ENCODE data around the gene MAPK8.

MAPK8 gene

DNA sequence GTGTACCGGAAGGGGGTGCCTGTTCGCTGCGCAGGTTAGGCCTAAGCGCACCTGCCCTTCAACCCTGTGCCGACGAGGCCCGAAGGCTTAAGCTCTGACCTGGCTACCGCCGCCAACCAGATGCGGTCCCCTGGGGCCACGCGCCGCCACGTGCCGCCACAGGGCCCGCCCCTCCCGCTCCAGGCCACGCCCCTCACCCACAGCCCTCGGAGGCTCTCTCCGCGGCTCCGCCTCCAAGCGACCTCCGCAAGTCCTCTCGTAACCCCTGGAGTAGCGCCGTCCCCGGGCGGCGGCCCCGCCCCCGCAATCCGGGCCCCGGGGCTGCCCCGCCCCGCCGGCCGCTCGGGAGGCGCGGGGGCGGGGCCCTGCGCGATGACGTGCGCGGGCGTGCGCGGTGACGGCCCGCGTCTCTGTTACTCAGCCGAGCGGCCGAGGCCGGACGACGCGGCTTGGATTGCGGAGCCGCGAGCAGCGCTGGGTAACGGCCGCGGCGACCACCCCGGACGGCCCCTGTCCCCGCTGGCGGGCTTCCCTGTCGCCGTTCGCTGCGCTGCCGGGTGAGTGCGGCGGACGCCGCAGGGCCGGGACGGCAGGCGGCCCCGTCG lies at the start of gene MAPK8:
TSS of gene MAPK8 (plus strand) at position 413 of the 605 bp plus-strand sequence. CDS start 94,984 bp downstream, outside the sequence.
- TF ChIP-seq, protein P1, sequence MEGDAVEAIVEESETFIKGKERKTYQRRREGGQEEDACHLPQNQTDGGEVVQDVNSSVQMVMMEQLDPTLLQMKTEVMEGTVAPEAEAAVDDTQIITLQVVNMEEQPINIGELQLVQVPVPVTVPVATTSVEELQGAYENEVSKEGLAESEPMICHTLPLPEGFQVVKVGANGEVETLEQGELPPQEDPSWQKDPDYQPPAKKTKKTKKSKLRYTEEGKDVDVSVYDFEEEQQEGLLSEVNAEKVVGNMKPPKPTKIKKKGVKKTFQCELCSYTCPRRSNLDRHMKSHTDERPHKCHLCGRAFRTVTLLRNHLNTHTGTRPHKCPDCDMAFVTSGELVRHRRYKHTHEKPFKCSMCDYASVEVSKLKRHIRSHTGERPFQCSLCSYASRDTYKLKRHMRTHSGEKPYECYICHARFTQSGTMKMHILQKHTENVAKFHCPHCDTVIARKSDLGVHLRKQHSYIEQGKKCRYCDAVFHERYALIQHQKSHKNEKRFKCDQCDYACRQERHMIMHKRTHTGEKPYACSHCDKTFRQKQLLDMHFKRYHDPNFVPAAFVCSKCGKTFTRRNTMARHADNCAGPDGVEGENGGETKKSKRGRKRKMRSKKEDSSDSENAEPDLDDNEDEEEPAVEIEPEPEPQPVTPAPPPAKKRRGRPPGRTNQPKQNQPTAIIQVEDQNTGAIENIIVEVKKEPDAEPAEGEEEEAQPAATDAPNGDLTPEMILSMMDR (IDR thresholded peaks at IDR 0.05; ENCODE audit: low read depth, low read length): no peak
- DNase-seq (ENCODE audit: extremely low read depth, low read depth): peak; percentile 63

DNA sequence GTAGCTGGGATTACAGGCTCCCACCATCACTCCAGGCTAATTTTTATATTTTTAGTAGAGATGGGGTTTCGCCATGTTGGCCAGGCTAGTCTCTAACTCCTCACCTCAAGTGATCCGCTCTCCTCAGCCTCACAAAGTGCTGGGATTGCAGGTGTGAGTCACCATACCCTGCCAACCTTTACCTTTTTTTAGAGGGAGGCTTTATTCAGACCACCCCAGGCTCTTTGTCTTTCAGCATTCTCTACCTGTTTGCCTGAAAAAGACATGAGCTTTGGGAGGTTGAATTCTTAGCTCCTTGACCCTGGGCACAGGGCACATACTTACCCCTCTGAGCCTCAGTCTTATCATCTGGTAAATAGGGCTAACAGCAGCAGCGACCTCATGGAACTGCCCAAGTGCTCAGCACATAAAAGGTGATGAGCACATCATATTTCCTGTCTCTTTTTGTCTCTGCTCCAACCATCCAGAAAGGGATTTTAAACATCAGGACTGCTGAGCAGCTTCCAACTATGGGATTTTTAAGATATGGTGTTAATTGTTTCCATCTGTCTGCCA lies 49.0 kb upstream of the MAPK8 start:
- TF ChIP-seq, protein P1 (IDR thresholded peaks at IDR 0.05; ENCODE audit: low read depth, low read length): no peak
- DNase-seq (ENCODE audit: extremely low read depth, low read depth): no peak

DNA sequence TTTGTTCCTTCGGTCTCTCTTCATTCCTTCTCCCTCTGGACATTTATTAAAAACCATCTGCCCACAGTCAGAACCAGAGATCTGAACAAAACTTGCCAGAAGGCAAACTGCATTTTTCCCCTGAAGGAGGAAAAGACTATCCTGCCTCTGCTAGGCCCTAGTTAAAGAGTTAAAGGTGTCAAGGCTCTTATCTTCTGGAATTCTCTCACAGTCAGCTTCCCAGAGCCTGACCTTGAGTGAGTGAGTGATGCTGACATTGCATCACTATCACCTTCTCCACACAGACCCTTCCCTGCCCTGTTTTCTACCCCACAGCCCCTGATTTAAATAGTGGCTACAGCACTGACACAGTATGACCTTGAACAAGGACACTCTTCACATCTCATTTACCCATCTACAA lies 48.4 kb upstream of the MAPK8 start:
- DNase-seq (ENCODE audit: extremely low read depth, low read depth): no peak
- TF ChIP-seq, protein P1 (IDR thresholded peaks at IDR 0.05; ENCODE audit: low read depth, low read length): no peak

DNA sequence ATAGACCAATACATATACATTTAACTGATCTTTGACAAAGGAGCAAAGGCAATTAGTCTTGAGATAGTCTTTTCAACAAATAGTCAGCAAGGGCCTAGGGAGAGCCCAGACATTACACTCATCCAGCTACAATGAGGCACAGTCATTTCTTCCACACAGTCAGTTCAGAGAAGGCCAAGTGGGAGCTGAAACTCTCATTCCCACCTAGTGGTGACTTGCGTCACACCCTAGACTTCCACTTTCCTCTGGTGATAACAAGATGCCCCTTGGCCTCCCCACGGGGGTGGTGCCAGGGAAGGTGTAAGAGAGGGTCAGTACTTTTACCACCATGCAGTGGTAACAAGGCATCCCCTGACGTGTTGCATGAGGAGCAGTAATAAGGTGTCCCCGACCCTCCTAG lies 39.9 kb upstream of the MAPK8 start:
- no peak for DNase-seq (ENCODE audit: extremely low read depth, low read depth)
- TF ChIP-seq, protein P1 (IDR thresholded peaks at IDR 0.05; ENCODE audit: low read depth, low read length): no peak

DNA sequence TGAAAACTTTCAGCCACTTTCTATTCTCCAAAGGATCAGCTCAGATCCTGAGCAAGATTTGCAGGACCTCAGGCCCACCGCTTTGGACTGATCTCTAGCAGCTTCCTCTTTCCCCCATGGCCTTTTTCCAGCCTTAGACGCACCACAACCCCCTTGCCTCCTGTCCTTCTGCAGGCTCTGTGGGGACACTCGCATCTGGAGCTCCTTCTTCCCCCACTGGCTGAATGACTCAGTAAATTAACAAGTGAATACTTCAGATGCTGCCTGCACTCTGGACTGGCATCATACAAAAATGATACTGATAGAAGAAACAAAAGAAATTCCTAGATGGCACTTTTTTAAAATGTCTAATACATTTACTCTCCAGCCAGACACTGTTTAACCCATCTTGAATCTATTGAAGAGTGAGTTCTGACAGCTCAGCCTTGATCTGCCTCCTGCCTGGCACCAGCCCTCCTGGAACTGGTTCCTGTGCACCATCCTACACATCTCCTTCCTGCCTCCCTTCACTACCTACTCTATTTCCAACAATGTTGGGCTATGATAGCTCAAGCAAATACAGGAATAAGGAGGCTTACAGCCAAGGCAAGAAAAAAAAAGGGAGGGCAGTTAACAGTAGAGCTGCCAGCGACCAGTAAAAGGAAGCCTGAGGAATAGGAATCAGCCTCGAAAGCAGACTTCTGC lies 35.3 kb upstream of the MAPK8 start:
- TF ChIP-seq, protein P1 (IDR thresholded peaks at IDR 0.05; ENCODE audit: low read depth, low read length): no peak
- no peak for DNase-seq (ENCODE audit: extremely low read depth, low read depth)

DNA sequence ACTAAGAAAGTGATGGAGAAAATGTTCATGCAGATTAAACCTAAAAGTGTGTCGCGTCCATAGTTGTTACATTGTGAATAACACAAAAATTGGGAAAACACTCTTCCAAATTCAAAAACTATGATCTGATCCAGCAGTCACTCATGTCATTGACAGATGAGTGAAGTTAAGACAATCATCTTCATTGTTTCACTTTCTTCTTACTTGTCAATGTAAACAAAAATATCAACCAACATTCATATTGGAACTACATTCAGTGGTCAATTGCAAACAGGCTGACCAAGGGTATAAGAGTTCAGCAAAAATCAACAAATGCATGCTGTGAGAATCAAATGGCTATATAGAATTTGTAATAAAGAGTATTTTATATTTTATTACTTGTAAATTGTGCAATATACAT lies 33.8 kb upstream of the MAPK8 start:
- TF ChIP-seq, protein P1 (IDR thresholded peaks at IDR 0.05; ENCODE audit: low read depth, low read length): no peak
- no peak for DNase-seq (ENCODE audit: extremely low read depth, low read depth)

DNA sequence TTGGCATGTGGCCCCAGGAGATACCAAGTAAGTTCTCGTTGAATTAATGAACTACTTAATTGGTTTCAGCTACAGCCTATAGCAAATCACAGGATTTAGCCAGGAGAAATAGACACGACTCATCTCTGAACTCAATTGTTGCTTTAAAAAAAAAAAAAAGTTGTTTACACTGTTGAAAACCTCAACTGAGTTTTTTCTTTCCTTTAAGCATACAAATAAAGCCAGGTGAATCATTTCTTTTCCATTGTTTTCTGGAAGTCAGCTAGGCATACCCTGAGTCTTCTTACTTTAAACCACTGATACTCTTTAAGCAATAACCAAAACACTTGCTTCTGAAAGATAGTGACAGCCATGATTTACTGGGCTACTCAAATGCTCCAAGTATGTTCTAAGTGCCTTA lies 32.7 kb upstream of the MAPK8 start:
- TF ChIP-seq, protein P1 (IDR thresholded peaks at IDR 0.05; ENCODE audit: low read depth, low read length): no peak
- no peak for DNase-seq (ENCODE audit: extremely low read depth, low read depth)

Measured in AG09319 (cell line).